ENCODE measurements around the gene POTEG. TPM values are rescaled to one million over a fixed set of nuclear protein-coding genes. Genes with fewer than 3 reads are reported as not detected.
"Not testable (repeated sequence)": the region's sequence is repeated elsewhere in the genome, so short reads cannot be mapped to it uniquely, and the experiment has no call there.

POTEG gene
- total RNA-seq, 1 donor from 2014 or later: not detected

GRCh38 chr14:19374451-19374903, 59.7 kb downstream of the POTEG start:
- not testable (repeated sequence) for DNase-seq (ENCODE audit: extremely low read depth, low read depth, low spot score)

- not testable (repeated sequence) for DNase-seq (ENCODE audit: extremely low read depth, low read depth, low spot score)
Observed at GRCh38 chr14:19372813-19373500, 61.2 kb downstream of the POTEG start.

GRCh38 chr14:19371767-19372166, 62.4 kb downstream of the POTEG start:
- not testable (repeated sequence) for DNase-seq (ENCODE audit: extremely low read depth, low read depth, low spot score)

- DNase-seq (ENCODE audit: extremely low read depth, low read depth, low spot score): not testable (repeated sequence)
Observed at GRCh38 chr14:19362803-19363202, 71.3 kb downstream of the POTEG start.

GRCh38 chr14:19362323-19362722, 71.8 kb downstream of the POTEG start:
- DNase-seq (ENCODE audit: extremely low read depth, low read depth, low spot score): not testable (repeated sequence)

- DNase-seq (ENCODE audit: extremely low read depth, low read depth, low spot score): not testable (repeated sequence)
Observed at GRCh38 chr14:19361636-19362253, 72.4 kb downstream of the POTEG start.

- not testable (repeated sequence) for DNase-seq (ENCODE audit: extremely low read depth, low read depth, low spot score)
Observed at GRCh38 chr14:19360937-19361635, 73.1 kb downstream of the POTEG start.
